HG02623 (cell line): Measurements from ENCODE around the gene CHST3.

Source experiments
- ATAC-seq: cut with Tn5 transposase; IDR thresholded peaks from one replicate; pipeline ENCODE4 v1.9.1; 2021; ENCODE audit warnings: moderate library complexity; ENCODE audit not compliant: unreplicated experiment

CHST3 gene

DNA sequence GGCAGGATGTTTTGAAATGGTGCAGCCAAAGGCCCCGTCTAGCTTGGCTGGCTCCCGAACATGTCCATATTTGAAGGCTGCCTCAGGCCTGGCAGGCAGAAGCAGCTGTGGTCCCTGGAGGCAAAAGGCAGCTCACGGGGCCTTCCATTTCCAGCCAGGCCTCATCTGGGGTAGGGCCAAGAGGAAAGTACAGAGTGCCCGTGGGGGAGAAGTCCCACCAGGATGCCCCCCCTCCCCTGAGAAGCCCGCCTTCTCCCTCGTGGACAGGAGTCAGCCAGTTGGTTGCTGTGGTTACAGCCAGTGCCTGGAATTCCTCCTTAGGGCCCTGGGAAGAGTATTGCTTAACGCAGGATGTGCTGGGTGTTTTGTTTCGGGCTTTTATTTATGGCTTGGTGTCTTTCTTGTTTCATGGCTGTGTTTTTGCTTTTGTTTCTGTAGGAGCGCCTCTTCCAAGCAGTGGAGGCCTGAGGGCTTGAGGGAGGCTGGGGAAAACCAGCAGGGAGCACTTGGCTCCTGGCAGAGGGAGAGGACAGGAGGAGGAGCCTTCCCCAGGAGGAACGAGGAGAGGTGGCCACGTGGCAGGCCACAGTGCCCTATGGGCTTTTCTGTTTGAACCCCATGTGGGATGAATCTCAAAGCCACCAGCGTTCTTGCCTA lies 45.4 kb downstream of the CHST3 start:
- ATAC-seq: no peak

DNA sequence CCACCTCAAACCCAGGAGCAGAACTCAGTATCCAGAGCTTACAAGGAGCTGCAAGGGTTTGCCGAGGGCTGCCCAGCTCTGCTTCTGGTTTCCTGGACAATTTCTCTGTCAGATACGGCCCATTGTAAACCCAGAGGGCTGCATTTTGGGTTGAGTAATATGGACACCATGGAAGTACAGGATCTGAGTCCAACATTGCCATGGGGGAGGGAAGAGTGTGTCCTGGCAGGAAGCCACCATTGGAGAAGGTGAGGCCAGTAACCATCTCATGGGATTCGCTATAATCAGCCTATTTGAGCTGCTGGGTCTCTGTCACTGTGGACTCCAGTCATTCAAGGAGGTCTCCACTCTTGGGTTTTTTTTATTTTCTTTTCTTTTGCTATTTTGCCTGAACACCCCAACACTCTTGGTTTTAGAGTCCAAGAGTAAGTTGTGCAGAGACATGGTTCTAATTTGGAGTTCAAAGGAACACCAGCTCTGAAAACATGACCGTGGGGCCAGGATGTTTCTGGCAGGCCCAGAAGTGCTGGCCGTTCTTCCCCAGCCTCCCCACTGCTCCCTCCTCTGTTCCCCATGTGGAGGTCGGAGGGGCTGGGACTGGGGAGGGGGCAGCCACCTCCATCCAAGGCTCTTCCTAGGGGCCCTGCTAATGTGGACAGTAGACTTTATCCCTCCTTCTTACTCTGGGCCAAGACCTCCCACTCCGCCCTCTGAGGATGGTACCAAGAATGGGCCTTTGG lies 46.2 kb downstream of the CHST3 start:
- no peak for ATAC-seq

DNA sequence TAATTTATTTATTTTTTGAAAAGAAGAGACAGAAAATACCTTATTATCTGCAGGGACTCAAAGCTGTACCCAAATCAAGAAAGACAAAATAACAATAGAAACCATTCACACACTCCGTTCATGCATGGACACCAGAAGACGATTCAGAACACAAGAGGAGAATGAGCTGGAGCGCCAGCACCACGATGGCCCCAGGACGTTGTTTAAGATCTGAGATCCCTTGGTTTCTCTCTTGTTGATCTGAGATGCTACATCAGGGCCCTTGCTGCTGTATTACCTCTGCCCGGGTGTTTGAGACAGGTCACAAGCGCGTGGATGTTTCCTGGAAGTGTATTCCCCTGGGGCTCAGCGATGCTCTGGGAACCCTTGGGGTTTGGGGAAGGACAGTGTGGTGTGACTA lies 46.8 kb downstream of the CHST3 start:
- ATAC-seq: no peak

DNA sequence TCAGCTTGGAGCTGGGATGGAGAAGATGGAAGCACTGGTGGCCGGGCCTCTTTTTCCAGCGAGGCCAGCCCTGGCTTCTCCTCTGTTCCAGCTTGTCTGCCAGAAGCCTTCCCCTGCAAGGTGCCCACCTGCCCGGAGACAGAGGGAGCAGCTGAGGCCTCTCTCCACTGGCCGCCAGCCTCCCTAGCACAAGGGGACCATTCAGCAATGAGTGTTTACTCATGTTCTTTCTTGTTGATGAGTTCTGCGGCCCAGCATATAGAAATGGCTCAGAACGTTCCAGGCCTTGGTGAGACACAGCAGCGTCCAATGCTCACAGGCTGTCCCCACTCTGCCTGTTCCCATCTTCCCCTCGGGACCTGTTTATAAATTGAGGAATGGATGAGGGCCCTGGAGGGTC lies 47.3 kb downstream of the CHST3 start:
- no peak for ATAC-seq

DNA sequence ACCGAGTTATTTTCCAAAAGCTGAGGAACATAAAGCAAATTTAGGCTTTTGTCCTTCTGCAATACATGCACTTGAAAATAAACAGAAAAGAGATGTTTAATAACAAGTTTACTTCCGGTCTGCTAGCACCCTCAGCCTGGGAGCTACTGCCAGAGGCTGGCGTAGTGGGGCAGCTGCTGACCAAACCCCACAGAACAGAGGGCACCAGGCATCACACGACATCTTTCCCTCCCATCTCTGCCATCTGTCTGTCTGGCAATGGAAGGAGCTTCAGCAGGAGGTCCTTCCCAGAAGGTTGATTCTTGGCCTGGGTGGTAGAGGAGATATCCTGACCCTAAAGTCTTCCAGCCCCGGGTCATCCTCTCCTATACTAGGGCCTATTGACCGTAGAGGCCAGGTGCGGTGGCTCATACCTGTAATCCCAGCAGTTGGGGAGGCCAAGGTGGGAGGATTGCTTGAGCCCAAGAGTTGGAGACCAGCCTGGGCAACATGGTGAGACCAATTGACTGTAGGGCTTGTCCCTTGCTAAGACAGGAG lies 47.8 kb downstream of the CHST3 start:
- no peak for ATAC-seq

DNA sequence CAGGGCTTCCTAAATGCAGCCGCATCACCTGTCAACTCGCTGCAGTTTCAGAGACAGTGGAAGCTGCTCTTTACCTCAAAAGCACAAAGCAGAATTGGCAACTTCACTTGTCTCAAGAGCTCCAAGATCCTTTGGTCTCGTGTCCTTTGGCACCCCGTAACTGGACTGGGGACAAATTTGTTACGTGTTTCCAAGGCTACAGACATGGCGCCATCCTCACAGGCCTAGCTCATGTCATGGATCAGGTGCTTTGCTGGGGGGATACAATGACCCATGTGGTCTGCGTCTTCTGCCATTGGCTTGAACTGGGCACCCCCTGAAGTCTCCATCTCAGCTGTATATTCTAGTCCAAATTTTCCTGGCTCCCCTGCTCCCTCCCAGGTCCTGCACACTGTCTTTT lies 48.6 kb downstream of the CHST3 start:
- no peak for ATAC-seq

DNA sequence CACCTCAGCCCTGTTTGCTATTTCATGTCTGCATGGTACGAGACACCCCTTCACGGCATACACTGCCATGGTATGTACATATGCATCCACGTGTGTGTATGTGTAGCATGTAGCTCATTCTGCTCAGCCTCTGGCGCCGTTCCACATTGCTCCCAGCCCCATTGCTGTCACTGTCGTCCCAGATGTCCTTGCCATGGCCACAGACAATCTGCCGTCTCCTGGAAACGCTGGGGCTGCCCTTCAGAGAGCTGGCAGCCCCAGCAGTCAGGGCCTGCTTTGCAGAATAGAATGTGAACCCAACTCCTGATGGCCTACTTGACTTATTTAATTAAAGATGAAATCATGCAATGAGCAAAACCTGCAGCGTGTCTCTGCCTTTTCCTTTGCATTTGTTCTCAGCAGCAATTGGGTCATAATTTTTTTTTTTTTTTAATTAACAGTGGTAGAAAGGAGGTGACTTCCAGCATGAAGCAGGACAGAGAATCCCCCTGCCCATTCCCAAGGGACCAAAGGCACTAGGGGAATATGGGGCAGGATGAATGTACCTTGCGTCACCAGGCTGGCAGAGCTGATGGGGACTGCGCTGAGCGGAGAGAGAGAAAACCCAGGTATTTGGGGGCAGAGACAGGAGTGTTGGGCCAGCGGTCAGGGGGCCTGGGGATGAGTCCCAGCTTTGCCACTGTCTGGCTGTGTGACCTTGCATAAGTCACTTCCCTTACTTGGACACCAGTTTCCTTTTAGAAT lies 49.2 kb downstream of the CHST3 start:
- no peak for ATAC-seq

DNA sequence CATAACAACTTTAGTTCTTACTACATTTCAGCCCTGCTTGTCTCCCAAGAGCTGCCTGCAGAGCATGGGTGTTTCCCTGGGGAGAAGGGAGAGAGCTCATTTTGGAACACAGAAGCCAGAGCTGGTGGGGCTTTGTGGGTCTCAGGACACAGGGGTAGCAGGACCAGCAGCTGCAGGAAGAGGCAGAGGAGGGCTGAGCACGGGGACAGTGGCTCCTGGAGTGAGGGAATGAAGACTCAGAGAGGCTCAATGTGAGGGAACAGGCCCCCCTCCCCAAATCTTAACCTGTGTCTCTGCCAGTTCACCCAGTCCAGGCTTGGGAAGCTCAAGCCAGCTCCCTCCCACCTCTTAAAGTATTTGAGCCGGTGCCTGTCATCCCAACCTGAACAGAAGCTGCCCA lies 50.0 kb downstream of the CHST3 start:
- no peak for ATAC-seq

DNA sequence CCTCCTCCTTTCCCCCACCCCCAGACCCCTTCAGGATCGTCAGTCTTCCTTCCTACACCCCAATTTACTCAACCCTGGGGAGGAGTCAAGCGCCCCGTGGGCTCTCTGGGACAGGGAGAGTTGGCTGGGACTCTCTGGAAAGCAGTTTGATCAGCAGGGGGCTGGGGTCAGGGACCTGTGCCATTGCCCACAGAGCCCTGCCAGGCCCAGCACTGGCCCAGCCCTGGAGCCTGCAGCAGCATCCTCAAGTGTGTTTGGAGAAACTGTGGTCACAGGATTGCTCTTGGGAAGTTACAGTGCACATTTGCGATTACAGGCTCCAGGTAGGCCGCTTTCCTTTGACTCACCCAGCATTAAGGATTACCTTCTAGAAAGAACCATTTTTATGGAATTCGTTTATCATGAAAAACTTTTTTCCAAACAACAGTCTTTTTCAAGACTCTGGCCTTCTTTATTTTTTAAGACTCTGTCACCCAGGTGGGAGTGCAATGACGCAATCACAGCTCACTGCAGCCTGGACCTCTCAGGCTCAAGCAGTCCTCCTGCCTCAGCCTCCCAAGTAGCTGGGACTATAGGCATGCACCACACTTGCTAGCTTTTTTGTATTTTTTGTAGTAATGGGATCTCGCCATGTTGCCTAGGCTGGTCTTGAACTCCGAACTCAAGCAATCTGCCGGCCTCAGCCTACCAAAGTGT lies 50.7 kb downstream of the CHST3 start:
- ATAC-seq: no peak

DNA sequence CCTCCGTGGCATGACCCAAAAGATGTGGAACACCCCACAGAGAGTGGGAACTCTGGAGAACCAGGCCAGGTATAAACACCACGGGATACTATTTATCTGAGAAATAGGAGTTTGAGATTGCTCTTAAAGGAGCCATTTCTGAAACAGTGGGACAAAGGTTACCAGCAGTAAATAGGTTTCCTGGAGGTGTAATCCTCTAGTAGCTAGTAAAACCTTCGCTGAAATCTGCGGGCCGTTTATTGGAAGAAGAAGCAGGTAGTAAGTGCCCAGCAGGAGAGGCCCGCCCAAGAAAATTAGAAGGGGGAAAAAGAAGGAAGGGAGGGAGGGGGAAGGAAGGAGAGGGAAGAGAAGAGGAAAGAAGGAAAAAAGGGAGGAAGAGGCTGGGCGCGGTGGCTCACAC lies 51.6 kb downstream of the CHST3 start:
- no peak for ATAC-seq

DNA sequence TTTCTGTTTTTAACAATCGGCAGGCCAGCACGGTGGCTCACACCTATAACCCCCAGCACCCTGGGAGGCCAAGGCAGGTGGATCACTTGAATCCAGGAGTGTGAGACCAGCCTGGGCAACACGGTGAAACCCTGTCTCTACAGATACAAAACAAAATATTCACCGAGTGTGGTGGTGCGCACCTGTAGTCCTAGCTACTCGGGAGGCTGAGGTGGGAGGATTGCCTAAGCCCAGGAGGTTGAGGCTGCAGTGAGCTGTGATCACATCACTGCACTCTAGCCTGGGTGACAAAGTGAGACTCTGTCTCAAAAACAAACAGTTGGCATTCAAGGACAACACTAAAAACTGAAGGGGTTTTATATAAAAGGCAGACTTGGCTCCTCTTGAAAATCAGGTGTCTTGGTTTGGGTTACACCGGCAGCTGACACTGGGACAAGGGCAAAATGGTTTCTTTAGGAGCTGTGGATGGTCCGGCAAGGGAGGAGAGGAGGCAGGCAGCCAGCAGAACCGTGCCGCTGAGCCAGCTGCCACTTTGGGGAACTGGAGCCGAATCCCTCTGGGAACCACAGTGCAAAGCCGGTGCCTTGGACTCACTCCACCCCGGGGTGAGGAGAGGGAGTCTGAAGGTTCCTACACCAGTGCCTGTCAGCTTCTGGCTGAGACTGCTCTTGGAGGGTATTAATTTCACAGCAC lies 52.6 kb downstream of the CHST3 start:
- no peak for ATAC-seq

DNA sequence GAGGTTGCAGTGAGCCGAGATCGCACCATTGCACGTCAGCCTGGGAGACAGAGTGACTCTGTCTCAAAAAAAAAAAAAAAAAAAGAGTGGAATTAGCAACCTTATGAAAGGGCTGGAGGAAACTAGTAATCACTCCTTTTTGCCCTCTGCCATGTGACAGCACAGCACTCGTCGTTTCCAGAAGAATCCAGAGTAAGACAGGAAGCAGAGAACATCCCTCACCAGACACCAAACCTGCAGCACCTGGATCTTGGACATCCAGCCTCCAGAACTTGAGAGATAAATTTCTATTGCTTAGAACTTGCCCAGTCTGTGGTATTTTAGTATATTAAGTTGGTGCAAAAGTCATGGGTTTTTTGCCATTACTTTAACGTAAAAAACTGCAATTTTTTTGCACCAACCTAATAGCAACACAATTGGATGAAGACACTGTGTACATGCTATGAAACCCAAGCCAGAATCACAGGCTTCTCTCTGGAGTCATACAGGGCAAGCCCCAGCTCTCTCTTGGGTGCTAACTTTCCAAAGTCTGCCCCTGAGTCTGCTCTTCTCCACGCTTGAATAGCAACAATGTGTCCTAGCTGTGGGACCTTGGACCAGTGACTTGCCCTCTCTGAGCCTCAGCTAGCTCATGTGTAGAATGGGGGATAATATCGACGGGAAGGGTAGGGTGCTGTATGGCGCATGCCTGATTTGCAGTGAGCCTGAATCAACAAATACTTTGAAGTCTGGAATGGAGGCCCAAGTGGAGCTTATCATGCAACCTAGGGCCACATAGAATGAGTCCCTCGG lies 55.1 kb downstream of the CHST3 start:
- no peak for ATAC-seq

DNA sequence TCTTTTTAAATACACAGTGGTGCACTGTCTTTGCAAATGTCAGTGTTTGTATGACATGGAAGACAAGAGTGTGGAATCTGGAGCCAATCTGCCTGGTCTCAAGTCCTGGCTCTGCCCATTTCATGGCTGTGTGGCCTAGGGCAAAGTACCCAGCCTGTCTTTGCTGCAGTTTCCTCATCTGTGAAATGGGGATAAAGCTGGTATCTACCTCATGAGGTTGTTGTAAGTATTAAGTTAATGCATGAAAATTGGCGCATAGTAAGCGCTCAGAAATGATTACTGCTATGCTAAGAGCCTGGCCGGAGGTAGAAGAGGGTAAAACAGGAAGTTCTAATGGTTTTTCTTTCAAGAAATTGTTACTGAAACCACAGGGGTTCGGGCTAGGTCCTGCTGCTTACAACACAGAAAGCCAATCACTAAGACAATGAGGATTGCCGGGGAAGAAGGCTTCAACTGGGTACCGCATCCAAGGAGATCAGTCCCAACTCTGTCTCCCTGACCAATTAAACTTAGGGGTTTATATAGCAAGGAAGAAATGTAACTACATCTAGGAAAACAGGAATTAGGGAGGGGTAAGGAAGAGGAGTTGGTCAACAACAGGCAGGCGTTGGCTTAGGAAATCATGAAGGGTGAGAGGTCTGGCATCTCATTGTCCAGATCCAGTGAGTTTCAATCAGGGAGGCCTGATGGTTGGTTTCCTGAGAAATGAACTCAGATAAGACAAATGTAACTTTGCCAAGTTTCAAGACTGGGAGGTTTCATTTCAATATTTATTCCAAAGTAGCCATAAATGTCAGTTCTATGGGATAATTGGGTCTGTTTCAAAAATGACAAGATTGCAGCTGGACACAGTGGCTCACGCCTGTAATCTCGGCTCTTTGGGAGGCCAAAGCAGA lies 57.0 kb downstream of the CHST3 start:
- no peak for ATAC-seq

DNA sequence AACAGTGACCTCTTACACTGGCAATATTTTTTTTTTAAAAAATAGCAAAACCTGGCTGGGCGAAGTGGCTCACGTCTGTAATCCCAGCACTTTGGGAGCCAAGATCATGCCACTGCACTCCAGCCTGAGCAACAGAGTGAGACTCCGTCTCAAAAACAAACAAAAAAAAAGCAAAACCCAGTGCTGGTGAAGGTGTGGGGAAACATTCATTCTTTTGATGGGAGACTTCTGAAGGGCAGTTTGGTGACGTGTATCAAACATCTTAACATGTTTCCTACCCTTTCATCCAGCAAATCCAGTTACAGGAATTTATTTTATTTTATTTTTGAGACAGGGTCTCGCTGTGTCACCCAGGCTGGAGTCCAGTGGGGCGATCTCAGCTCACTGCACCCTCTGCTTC lies 58.0 kb downstream of the CHST3 start:
- no peak for ATAC-seq

DNA sequence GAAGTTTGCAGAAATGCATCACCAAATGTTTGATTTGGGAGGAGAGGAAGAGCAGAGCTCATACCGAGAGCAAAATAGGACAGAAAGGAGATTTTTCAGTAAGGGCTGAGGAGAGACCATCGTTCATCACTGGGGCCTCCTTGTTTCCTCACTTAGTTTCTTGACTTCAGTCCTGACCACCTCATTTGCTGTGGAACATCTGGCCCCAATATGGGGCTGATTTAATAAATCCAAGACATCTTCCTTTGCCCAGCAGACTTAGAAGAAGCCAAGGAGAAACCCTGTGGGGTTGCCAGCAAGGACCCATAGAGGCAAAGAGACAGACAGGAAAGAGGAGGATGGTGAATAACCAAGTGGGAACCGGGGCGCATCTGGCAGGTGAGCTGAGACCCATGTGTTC lies 60.4 kb downstream of the CHST3 start:
- ATAC-seq: no peak

DNA sequence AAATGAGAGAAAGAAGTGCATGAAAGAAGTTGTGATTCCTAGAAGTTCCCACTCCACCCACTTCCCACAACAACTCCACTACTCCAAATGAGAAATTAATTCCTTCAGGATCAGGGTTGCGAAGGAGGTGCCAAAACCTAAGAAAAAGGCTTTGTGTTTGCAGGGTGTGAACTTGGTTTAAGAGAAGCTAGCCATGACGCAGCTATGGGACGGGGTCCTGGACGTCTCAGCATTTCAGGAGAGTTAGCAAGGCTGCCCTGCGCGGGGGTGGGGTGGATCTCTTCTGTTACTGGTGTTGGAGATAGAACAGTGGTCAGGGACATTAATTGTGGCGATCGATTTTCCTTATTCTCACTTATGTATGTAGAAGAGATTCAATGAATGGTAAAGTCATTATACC lies 61.2 kb downstream of the CHST3 start:
- ATAC-seq: no peak

DNA sequence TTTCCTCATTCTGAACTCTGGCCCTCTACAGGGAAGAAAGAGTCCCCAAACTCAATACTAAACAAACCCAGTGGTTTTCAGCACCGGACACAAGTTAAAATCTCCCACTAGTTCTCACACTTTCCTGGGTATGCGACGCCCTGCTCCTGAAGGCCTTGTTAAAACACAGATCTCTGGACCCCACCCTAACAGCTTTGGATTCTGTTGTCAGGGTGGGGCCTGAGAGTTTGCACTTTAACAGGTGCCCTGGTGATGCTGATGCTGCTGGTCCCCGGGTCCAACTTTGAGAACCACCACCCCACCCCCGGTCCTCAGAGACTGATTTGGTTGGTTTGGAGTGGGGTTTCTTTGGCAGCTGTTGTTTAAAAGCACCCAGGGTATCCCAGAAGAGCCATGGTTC lies 61.6 kb downstream of the CHST3 start:
- no peak for ATAC-seq

DNA sequence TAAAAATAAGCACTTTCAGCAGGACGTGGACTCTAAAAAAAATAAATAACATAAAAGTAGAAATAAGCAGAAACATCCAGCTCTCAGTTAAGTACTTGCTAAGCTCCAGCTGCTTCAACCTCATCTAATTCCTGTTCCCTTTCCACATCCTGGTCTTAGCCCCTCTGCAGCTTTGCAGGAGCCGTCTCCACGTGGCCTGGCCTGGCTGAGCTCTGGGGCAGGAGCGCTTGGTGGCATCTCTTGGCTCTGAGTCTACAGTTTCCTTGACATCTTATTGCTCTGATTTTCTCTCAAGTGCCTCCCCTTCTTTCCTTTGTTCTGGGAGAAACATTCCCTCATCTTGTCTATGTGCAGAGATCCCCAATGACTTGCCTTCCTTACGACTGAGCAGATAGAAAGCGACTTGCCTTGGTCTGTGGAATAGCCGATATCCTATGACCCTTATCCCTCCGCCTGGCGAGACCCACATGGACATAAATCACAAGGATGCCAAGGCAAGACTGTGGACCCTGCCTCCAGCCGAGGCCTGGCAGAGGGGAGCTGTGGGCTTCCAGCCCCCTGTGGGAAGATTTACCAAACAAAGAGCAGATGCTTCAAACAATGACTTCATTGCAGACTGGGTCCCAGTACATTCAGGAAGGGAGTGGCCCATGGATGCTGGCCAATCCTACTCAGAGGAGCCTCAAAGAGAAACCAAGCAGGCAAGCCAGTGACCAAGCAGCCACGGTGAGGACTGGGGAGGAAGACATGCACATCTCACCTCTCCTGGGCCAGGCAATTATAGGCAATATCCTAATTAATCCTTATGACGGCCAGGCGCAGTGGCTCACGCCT lies 62.3 kb downstream of the CHST3 start:
- no peak for ATAC-seq
